ENCODE data around the gene ARL6IP5.

ARL6IP5 gene

GRCh38 chr3:69085833-69086722 lies 1.3 kb downstream of the ARL6IP5 start:
- DNase-seq (ENCODE audit: low spot score): no peak

DNA sequence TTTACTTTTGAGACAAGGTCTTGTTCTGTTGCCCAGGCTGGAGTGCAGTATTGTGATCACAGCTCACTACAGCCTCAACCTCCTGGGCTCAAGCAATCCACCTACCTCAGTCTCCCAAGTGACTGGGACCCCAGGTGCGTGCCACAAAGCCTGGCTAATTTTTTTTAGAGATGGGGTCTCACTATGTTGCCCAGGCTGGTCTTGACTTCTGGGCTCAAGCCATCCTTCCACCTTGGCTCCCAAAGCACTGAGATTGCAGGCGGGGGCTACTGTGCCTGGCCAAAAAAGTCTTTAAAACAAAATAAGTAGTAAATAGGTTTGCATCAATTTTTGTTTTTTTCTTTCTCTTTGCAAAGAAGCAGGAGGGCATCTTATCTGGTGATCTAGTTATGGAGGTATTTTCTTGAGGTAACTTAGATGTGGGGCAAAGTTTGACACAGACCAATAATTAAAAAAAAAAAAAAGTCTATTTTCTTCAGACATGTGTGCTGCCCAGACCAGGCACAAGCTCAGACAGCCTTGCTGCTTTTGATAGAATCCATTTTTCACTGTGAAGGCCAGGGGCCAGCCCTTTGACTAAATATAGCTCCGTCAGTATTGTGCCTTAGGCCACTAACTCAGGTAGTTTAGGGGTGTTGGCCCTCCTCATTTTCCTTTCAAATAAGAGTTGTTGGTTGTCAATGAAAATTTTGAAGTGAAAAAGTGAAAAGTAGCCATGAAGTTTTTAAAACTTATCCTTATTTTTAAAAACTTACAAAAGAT lies 2.5 kb downstream of the ARL6IP5 start:
- no peak for DNase-seq (ENCODE audit: low spot score)

DNA sequence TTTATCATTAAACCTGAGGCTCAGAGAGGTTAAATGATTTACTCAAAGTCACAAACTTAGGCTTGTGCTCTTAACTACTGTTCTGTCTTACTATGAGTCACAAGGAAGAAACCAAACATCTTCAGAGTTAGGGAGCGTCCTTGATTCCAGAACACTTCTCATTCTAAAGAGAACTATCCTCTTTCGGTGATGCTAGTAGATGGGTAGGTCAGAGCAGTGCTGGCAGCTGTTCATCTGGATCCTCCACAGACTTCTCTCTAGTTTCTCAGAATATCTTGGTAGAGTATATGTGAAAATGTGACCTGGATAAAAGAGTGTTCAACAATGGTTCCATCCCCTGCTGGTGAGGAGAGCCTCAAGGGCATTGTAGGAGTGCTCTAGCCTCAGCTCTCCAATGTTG lies 3.3 kb downstream of the ARL6IP5 start:
- DNase-seq (ENCODE audit: low spot score): no peak

- no peak for DNase-seq (ENCODE audit: low spot score)
Measured at GRCh38 chr3:69090021-69090420, 5.3 kb downstream of the ARL6IP5 start.

DNA sequence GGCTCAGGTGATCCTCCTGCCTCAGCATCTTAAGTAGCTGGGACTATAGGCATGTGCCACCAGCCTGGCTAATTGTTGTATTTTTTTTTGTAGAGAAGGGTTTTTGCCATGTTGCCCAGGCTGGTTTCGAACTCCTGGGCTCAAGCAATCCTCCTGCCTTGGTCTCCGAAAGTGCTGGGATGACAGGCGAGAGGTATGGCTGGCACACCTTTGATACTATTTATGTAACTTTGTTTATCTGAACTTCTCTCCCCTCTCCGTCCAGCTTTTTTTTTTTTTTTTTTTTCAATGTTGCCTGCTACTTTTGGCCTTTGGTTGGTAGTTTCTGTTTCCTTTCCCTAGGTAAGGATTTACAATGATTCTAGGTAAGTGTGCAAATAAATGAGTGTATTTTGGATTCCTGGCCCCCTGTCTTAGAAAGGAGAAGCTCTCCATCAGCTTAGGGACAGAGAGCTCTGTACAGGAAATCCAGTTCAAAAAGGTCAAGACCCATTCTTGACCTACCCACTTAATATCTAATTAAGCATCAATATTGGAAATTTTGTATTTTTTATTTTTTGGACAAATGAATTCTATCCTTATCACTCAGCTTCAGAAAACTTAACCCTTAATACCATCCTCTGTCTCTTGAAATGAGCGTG lies 6.8 kb downstream of the ARL6IP5 start:
- DNase-seq (ENCODE audit: low spot score): no peak

DNA sequence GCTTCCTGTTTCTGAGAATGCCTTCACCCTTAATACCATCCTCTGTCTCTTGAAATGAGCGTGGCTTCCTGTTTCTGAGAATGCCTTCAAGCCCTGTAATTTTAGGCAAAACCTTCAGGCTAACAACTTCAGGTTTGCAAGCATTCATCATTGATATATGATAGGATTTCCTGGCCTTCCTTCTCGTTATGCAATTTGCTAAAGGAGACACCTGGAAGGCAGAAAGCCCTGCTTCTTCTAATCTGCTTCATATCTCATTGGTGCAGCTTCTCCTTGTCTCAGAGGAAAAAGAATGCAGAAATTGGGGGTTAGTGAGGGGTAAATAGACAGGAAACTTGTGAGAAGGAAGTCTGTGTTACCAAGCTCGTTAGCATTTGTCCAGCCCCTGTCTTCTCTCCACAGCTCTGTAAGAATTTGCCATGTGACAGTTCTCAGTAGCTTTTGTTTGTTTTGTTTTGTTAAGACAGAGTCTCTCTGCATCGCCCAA lies 7.3 kb downstream of the ARL6IP5 start:
- no peak for DNase-seq (ENCODE audit: low spot score)

DNA sequence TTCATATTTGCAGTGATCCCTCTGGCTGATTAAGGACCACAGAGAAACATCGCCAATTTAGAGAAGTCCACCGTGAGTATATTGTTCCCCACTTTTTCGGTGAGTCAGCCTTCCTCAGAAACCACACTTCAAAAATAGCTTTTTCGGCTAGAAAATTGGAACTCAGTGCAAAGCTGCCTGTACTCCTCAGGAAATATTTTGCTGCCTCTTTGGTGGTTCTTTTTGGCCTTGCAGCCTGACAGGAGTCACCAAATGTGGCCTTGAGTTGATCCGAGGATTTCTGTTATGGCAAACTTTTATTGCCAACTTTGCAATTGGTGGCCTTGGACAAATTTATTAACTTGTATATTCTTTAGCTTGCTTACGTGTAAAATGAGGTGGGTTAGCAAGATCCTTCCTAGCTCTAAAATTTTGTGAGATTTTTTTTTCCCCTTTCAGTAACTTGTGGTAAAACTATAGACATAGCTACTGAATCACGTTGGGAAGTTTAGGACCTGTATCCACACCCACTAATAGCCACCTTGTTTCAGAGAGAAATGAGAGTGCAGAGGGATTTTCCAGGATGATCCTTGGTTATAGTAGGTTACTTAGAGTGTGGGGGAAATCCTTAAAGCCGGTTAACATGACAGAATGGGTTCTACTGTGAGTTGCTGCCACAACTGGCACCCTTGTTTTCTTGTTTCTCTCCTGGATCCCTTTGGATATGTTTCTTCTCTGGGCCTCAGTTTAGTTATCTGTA lies 9.9 kb downstream of the ARL6IP5 start:
- DNase-seq (ENCODE audit: low spot score): no peak

DNA sequence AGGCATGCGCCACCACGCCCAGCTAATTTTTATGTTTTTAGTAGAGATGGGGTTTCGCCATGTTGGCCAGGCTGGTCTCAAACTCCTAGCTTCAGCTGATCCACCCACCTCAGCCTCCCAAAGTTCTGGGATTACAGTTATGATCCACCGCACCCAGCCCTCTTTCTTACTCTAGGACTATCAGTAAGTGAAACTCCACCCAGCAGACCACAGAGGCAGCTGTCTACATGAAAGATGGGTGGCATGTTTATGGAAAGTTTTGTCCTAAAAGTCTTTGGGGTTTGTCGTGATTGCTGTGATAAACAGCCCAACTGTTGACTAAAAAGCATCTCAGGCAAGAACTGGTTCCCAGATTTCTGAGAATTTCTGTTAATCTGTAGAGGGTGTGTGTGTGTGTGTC lies 10.9 kb downstream of the ARL6IP5 start:
- DNase-seq (ENCODE audit: low spot score): no peak

DNA sequence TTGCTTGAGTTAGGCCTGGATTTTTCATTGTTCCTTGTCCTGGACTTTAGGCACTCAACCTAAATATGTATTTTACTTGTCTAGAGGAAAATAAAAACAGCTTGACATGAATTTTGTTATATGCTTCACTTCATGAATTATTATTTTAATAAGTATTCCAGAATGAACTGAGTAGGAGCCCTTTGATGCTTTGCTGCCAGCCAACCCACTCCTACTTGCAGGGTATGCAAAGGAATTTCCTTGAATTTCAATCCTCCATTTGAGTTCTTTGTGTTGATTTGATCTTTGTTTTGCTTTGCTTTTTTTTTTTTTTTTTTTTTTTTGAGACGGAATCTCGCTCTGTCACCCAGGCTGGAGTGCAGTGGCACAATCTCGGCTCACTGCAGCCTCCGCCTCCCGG lies 11.6 kb downstream of the ARL6IP5 start:
- DNase-seq (ENCODE audit: low spot score): no peak

DNA sequence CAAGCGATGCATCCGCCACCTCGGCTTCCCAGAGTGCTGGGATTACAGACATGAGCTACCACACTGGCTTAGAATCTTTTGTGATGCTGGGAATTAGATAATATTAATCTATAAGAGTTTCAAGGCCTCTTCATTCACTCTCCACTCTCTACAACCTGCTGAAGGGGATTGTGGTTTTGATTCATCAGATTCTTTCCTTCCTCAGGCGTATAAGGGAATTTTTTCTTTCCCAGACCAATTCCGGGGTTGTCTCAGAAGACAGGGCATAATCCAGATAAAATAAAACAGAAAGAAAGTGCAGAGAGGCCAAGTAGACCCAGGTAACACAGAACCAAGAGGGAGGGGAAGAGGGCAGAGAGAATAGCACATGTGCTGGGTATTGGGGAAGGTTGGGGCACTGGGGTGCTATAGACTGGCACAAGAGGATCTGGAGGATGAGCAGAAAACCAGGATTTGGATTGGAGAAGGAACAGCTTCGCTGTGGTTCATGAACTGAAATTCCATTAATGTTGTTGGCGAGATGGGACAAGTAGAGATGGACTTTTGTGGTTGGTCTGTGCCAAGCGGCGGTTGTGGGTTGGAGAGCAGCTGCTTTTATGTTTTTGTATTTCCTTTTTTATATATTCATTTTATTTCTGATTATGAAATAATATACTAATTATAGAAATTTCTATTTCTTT lies 12.8 kb downstream of the ARL6IP5 start:
- no peak for DNase-seq (ENCODE audit: low spot score)

GRCh38 chr3:69099576-69099975 lies 14.8 kb downstream of the ARL6IP5 start:
- DNase-seq (ENCODE audit: low spot score): no peak

- DNase-seq (ENCODE audit: low spot score): no peak
Measured at GRCh38 chr3:69102384-69102783, 17.6 kb downstream of the ARL6IP5 start.

DNA sequence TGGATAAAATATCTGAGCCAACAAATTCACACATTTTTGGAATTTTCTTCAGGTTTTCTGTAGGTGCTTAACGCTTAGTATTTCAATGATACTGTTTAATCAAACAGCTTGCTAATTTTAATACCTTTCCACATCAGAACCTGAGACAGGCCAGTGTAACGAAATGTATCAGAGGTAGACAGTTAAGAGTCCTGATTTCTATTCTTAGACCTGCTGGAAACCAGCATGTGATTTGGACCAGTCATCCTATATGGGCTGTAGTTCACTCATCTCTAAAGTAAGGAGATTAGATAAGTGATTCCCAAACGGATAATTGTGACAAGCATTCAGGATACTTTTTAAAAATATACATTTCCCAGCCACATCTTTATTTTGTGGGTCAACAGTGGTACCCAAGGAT lies 18.4 kb downstream of the ARL6IP5 start:
- no peak for DNase-seq (ENCODE audit: low spot score)

DNA sequence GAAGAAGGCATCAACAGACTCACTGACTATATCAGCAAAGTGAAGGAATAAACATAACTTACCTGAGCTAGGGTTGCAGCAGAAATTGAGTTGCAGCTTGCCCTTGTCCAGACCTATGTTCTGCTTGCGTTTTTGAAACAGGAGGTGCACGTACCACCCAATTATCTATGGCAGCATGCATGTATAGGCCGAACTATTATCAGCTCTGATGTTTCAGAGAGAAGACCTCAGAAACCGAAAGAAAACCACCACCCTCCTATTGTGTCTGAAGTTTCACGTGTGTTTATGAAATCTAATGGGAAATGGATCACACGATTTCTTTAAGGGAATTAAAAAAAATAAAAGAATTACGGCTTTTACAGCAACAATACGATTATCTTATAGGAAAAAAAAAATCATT lies 19.8 kb downstream of the ARL6IP5 start:
- DNase-seq (ENCODE audit: low spot score): no peak

- no peak for DNase-seq (ENCODE audit: low spot score)
Measured at GRCh38 chr3:69105320-69105719, 20.6 kb downstream of the ARL6IP5 start.

DNA sequence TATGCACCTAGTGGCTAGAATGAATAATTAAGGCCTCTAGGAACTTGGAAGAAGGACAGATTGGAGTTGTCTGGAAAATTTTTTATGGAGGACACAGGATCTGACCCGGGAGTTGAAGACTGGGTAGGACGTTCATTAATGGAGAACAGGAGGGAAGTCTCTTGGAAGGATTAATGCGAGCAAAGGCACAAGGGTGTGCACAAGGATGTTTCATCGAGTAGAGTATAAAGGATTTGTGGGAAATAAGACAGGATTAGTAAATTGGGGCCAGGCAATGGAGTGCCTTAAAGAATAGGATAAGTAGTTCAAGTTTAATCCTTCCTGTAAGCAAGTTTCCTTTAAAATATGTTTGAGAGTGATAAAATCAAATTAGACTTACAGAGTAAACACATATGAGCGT lies 23.1 kb downstream of the ARL6IP5 start:
- no peak for DNase-seq (ENCODE audit: low spot score)

DNA sequence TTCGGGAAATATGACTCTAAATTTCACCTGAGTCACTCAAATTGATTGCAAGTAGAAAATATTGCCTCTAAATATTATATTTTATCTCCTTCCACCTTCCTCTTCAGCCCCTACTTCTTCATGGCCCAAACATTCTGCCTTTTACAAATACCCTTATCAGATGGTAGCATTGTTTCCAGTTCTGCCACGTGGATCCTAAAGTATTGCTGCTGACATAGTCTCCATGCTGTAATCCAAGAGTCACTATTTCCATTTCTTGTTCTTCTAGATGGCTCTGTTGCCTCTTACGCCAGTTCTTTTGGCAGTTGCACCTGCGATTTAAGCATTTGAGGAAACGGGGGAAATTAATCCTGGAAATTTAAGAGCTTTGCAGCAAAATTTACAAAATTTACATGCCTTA lies 24.1 kb downstream of the ARL6IP5 start:
- DNase-seq (ENCODE audit: low spot score): no peak

DNA sequence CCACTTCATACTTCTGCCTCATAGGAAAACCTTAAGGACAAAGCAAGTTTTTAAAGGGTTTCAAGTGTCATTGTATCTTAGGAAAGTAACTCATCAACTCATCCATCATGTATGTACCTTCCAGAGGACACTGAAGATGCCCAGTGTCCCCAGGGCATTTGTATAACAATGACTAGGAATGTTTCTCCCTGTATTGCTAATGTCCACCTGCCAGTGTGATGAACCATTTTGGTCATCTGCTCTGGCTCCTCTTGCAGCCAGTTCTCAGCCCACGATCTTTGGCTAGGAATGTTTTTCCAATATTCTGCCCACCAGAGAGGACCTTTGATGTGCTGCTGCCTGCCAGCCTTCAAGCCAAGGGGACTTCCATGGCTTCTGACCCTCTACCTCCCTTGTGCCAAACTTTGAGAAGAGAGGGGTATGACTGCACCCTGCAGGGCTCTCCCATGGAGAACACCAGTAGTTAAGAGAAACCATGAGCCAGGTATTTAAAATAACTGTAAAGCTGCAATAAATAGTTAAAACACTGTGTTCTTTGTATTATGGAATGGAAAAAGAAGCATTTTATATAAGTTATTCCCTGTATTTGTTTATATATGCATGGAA lies 26.3 kb downstream of the ARL6IP5 start:
- DNase-seq (ENCODE audit: low spot score): no peak

DNA sequence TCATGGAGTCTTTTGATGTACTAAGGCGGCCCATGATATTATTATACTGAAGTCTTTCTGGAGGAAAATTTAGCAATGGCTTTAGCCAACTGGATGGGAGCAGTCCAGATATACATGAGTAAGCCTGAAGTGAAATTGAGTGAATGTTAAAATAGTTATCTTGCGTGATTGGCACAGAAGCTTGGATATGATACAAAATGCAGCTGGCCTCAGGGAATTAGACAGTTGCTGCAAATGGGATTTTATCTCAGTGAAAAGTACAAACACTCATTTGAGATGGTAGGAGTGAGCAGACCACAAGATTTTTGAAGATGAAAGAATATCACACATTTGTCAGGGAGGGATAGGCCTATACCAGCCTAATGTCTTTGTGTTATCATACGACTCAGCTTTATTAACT lies 28.8 kb downstream of the ARL6IP5 start:
- no peak for DNase-seq (ENCODE audit: low spot score)

DNA sequence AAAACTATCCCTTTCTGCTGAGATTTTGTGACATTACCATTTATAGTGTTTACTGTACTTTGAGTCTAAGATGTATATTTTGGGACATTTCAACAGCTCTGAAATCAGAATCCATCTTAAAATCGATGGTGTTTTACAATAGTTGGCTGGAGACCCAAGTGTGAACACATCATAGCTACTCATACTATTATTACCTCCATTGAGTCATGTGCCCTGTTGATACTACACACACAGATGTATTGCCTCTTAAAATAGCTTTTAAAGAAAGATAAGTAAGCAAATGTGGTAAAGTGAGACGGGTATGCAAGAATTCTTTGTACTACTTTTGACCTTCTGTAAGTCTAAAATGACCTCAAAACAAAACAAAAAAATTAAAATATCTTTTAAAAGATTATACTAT lies 31.0 kb downstream of the ARL6IP5 start:
- no peak for DNase-seq (ENCODE audit: low spot score)

GRCh38 chr3:69116162-69116561 lies 31.4 kb downstream of the ARL6IP5 start:
- DNase-seq (ENCODE audit: low spot score): no peak
